ENCODE measurements around the gene DYRK1A. TPM values are rescaled to one million over a fixed set of nuclear protein-coding genes. Genes with fewer than 3 reads are reported as not detected.

Gene DYRK1A
- total RNA-seq, 1 donor = 316 TPM

DNA sequence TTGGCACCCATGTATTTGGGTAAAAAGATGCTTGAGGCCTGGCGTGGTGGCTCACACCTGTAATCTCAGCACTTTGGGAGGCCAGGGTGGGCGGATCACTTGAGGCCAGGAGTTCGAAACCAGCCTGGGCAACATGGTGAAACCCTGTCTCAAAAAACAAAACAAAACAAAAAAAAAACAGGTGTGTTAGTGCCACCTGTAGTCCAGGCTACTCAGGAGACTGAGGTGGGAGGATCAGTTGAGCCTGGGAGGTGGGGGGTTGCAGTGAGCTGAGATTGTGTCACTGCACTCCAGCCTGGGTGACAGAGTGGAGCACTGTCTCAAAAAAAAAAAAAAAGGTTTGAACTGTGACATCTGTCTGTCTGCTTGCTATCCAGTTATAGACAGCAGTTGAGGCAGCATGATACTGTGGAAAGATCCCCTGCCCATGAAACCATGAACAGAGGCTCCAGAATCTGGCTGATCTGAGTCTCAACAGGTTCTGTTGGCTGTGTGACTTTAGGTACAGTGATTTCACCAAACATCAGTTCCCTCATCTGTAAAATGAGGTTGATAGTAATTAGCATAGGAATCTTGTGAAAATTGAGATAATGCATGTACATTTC, 5.7 kb downstream of the DYRK1A start:
- Histone ChIP-seq H3K4me3 (ENCODE audit: low read length) (no peak overlapping the region), H3K9me3 (ENCODE audit: low read depth, low read length) (no peaks in the 10 kb centered on the region), H3K27me3 (ENCODE audit: insufficient read depth, low read length) (no peaks in the 10 kb centered on the region), H3K4me1 (ENCODE audit: insufficient read depth, low read length) (peaks cover 69% of the 10 kb centered on the region)

GRCh38 chr21:37372951-37373350, 6.4 kb downstream of the DYRK1A start:
- Histone ChIP-seq H3K4me3 (ENCODE audit: low read length) (no peak overlapping the region), H3K4me1 (ENCODE audit: insufficient read depth, low read length) (peaks cover 75% of the 10 kb centered on the region), H3K9me3 (ENCODE audit: low read depth, low read length) (no peaks in the 10 kb centered on the region), H3K27me3 (ENCODE audit: insufficient read depth, low read length) (no peaks in the 10 kb centered on the region)

- Histone ChIP-seq H3K27me3 (ENCODE audit: insufficient read depth, low read length) (no peaks in the 10 kb centered on the region), H3K4me3 (ENCODE audit: low read length) (no peak overlapping the region), H3K4me1 (ENCODE audit: insufficient read depth, low read length) (peaks cover 76% of the 10 kb centered on the region), H3K9me3 (ENCODE audit: low read depth, low read length) (no peaks in the 10 kb centered on the region)
Observed at GRCh38 chr21:37373539-37373938, 7.0 kb downstream of the DYRK1A start.

DNA sequence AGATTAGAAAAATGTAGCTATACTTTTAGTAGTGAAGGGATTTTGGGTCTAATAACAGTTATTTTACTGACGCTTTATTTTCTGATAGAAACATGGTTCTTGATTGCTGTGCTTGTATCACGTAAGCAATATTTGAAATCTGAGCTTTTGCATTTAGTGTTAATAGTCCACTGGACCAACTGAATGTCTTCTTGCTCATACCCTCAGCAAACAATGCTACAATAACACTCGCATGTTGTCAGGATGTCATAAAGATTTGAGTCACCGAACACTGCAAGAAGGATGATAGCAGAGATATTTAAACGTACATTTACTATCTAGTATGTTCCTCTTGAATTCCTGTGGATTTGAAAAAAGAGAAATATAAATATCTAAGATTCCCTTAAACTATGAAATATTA, 7.5 kb downstream of the DYRK1A start:
- Histone ChIP-seq H3K4me3 (ENCODE audit: low read length) (no peak overlapping the region), H3K27me3 (ENCODE audit: insufficient read depth, low read length) (no peaks in the 10 kb centered on the region), H3K4me1 (ENCODE audit: insufficient read depth, low read length) (peaks cover 78% of the 10 kb centered on the region), H3K9me3 (ENCODE audit: low read depth, low read length) (no peaks in the 10 kb centered on the region)

- no peaks in the 10 kb centered on the region for H3K27me3 ChIP-seq (ENCODE audit: insufficient read depth, low read length)
- H3K4me1 ChIP-seq (ENCODE audit: insufficient read depth, low read length) = peaks cover 80% of the 10 kb centered on the region
- no peaks in the 10 kb centered on the region for H3K9me3 ChIP-seq (ENCODE audit: low read depth, low read length)
- no peak overlapping the region for H3K4me3 ChIP-seq (ENCODE audit: low read length)
Observed at GRCh38 chr21:37375866-37376574, 9.4 kb downstream of the DYRK1A start.

- no peaks in the 10 kb centered on the region for H3K9me3 ChIP-seq (ENCODE audit: low read depth, low read length)
- no peaks in the 10 kb centered on the region for H3K27me3 ChIP-seq (ENCODE audit: insufficient read depth, low read length)
- peaks cover 74% of the 10 kb centered on the region for H3K4me1 ChIP-seq (ENCODE audit: insufficient read depth, low read length)
- no peak overlapping the region for H3K4me3 ChIP-seq (ENCODE audit: low read length)
Observed at GRCh38 chr21:37378700-37379139, 12.1 kb downstream of the DYRK1A start.

DNA sequence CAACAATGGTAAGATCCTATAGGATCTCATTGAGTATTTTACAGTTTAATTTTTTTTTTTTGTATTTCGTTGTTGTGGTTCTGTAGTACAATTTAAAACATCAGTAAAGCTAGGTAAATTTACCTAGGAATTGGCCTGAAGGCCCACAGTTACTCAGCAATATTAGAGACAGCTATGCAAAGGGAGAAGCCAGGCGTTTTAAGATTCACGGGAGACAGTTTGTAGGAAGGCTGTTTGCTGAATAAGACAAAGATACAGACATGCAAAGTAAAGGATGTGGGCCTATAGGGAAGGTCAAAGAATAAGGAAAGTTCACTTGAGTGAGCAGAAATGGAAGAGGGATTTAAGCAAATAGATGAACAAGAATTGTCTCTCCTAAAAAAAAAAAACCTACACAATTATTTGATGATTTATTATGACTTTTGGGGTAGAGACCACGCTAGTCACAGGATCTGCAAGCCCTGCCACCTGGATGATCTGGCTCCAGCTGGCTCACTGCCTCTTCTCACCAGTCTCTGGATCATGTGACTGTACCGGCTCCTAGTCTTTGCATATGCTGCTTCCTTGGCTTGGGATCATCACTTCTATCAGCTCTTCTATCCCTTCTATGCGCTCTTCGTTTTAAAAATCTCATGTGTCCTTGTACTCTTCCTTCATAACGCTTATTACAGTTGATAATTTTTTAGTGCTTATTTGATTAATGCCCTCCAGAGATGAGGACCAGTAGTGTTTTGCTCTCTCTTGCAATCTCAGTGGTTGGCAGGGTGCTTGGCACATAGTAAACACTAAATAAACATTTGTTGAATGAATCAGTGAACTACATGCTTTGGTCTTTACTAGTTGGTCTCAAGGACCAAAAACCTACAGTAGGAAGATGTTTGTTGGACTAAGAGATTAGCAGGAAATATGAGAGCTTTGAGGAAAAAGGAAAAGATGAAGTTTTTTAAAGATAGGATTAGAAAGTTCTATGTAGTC, 14.1 kb downstream of the DYRK1A start:
- no peak overlapping the region for H3K4me3 ChIP-seq (ENCODE audit: low read length)
- no peaks in the 10 kb centered on the region for H3K27me3 ChIP-seq (ENCODE audit: insufficient read depth, low read length)
- peaks cover 73% of the 10 kb centered on the region for H3K4me1 ChIP-seq (ENCODE audit: insufficient read depth, low read length)
- H3K9me3 ChIP-seq (ENCODE audit: low read depth, low read length) = no peaks in the 10 kb centered on the region

DNA sequence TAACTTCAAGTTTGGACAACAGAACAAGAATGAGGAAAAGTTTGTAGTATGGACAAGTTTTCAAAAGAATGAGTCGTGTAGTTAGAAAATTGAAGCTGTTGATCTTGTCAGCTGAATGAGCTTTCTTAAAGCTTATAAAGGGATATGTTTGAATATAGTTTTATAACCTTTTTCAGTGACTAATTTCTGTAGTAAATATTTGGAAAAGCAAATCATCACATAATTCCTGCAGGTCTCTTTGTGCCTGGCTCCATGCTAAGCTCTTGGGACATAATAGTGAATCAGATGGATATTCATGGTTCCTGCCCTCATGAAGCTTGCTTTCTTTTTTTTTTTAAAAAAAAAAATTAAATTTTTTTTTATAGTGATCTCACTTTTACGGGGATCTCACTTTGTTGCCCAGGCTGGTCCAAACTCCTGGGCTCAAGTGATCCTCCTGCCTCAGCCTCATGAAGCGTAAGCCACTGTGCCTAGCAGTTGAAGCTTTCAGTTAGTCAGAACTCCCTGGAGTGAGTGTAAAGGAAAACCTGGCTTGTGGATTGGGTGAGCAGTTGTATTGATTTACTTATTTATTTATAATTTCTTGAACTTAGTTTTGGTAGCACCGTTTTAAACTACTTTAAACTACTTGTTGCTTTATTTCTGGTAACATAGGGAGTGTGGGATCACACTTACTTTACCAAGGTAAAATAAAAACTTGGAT, 15.5 kb downstream of the DYRK1A start:
- H3K27me3 ChIP-seq (ENCODE audit: insufficient read depth, low read length) = no peaks in the 10 kb centered on the region
- peaks cover 70% of the 10 kb centered on the region for H3K4me1 ChIP-seq (ENCODE audit: insufficient read depth, low read length)
- H3K9me3 ChIP-seq (ENCODE audit: low read depth, low read length) = no peaks in the 10 kb centered on the region
- no peak overlapping the region for H3K4me3 ChIP-seq (ENCODE audit: low read length)

GRCh38 chr21:37383086-37383485, 16.5 kb downstream of the DYRK1A start:
- Histone ChIP-seq H3K27me3 (ENCODE audit: insufficient read depth, low read length) (no peaks in the 10 kb centered on the region), H3K4me1 (ENCODE audit: insufficient read depth, low read length) (peaks cover 63% of the 10 kb centered on the region), H3K4me3 (ENCODE audit: low read length) (no peak overlapping the region), H3K9me3 (ENCODE audit: low read depth, low read length) (no peaks in the 10 kb centered on the region)

- Histone ChIP-seq H3K4me3 (ENCODE audit: low read length) (no peak overlapping the region), H3K27me3 (ENCODE audit: insufficient read depth, low read length) (no peaks in the 10 kb centered on the region), H3K4me1 (ENCODE audit: insufficient read depth, low read length) (peaks cover 62% of the 10 kb centered on the region), H3K9me3 (ENCODE audit: low read depth, low read length) (no peaks in the 10 kb centered on the region)
Observed at GRCh38 chr21:37383784-37384311, 17.3 kb downstream of the DYRK1A start.

DNA sequence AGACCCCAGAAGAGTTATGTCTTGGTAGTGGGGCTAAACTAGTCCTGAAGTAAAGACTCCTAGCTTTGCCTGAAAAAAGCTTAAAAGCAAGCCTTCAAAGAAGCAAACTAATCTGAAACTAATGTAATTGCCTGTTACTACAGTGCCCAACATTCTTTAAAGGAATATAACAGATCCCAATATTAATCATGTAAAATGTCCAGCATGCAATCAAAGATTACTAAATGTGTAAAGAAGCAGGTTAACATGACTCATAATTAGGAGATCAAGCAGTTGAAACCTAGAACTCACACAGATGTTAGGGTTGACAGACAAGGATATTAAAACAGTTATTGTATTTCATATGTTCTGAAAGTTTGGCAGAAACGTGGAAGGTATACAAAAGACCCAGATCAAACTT, 17.8 kb downstream of the DYRK1A start:
- H3K4me1 ChIP-seq (ENCODE audit: insufficient read depth, low read length) = peaks cover 61% of the 10 kb centered on the region

DNA sequence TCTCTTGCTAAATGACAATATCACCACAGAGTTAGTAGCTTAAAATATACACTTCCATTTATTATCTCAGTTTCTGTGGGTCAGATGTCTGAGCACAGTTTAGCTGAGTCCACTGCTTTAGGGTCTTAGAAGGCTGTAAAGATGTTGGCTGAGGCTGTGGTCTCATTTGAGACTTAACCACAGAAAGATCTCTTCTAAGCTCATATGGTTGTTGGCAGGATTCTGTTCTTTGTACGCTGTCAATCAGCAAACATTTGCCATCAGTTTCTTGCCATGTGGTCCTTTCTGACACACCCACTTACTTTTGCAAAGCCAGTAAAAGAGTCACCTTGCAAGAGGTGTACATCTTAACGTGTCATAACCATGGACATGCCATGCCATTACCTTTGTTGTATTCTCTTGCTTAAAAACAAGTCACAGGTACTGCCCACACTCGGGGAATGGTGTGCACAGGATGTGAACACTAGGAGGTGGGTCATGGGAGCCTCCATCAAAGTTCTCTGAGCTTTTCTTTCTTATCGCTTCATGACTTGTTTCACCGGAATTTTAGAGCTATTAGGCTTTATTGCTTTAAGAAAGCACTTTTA, 18.7 kb downstream of the DYRK1A start:
- Histone ChIP-seq H3K27me3 (ENCODE audit: insufficient read depth, low read length) (no peaks in the 10 kb centered on the region), H3K4me3 (ENCODE audit: low read length) (no peak overlapping the region), H3K4me1 (ENCODE audit: insufficient read depth, low read length) (peaks cover 66% of the 10 kb centered on the region), H3K9me3 (ENCODE audit: low read depth, low read length) (no peaks in the 10 kb centered on the region)

More for the DNA sequence above, 17.8 kb downstream of the DYRK1A start:
- H3K27me3 ChIP-seq (ENCODE audit: insufficient read depth, low read length) = no peaks in the 10 kb centered on the region
- no peak overlapping the region for H3K4me3 ChIP-seq (ENCODE audit: low read length)
- no peaks in the 10 kb centered on the region for H3K9me3 ChIP-seq (ENCODE audit: low read depth, low read length)

DNA sequence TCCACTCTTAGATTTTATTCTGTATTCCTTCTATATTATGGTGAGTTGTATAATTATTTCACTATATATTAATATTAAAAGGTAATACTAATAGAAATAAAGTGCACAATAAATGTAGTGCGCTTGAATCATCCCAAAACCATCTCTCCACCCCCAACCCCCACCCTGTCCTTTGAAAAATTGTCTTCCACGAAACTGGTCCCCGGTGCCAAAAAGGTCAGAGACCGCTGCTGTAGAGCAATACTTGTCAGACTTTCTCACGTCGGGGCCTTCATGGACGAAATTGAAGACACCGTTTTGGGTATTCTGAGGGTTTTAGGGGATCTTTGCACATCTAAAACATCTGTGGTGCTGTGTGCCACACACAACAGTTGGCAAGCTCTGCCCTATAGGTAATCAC, 19.6 kb downstream of the DYRK1A start:
- H3K9me3 ChIP-seq (ENCODE audit: low read depth, low read length) = no peaks in the 10 kb centered on the region
- H3K27me3 ChIP-seq (ENCODE audit: insufficient read depth, low read length) = no peaks in the 10 kb centered on the region
- H3K4me3 ChIP-seq (ENCODE audit: low read length) = no peak overlapping the region
- peaks cover 64% of the 10 kb centered on the region for H3K4me1 ChIP-seq (ENCODE audit: insufficient read depth, low read length)

- Histone ChIP-seq H3K4me3 (ENCODE audit: low read length) (no peak overlapping the region), H3K4me1 (ENCODE audit: insufficient read depth, low read length) (peaks cover 71% of the 10 kb centered on the region), H3K9me3 (ENCODE audit: low read depth, low read length) (no peaks in the 10 kb centered on the region), H3K27me3 (ENCODE audit: insufficient read depth, low read length) (no peaks in the 10 kb centered on the region)
Observed at GRCh38 chr21:37389456-37389855, 22.9 kb downstream of the DYRK1A start.
